ENCODE measurements around the gene PHOSPHO2. TPM values are rescaled to one million over a fixed set of nuclear protein-coding genes. Genes with fewer than 3 reads are reported as not detected.

Gene PHOSPHO2
- total RNA-seq, 1 donor from 2014 or later = 8.5 TPM

DNA sequence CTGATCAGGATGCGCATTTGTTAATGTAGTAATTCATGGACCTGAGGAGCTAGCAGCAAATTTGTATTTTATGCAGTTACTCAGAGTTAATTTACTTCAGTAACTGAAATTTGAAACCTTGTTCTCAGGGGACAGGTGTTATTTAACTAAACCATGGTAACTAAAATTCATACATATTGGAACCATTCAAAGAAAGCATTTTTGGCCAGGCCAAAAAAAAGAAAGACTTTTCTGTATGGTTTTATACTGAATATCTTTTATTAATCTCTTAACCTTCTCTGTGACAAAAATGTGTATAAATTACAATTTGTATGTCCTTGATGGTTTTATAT, 35.0 kb downstream of the PHOSPHO2 start:
- DNase-seq (ENCODE audit: extremely low spot score, unreplicated experiment) = no peak
- Mint-ChIP-seq H3K27ac (no peak overlapping the region), H3K4me1 (ENCODE audit: unreplicated experiment) (peaks cover 11% of the 10 kb centered on the region), H3K4me3 (no peak overlapping the region), H3K36me3 (no peaks in the 10 kb centered on the region), H3K9me3 (no peaks in the 10 kb centered on the region), H3K27me3 (peaks cover 7% of the 10 kb centered on the region)
- TF ChIP-seq, protein P1, sequence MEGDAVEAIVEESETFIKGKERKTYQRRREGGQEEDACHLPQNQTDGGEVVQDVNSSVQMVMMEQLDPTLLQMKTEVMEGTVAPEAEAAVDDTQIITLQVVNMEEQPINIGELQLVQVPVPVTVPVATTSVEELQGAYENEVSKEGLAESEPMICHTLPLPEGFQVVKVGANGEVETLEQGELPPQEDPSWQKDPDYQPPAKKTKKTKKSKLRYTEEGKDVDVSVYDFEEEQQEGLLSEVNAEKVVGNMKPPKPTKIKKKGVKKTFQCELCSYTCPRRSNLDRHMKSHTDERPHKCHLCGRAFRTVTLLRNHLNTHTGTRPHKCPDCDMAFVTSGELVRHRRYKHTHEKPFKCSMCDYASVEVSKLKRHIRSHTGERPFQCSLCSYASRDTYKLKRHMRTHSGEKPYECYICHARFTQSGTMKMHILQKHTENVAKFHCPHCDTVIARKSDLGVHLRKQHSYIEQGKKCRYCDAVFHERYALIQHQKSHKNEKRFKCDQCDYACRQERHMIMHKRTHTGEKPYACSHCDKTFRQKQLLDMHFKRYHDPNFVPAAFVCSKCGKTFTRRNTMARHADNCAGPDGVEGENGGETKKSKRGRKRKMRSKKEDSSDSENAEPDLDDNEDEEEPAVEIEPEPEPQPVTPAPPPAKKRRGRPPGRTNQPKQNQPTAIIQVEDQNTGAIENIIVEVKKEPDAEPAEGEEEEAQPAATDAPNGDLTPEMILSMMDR (conservative IDR thresholded peaks at IDR 0.05) = no peak

DNA sequence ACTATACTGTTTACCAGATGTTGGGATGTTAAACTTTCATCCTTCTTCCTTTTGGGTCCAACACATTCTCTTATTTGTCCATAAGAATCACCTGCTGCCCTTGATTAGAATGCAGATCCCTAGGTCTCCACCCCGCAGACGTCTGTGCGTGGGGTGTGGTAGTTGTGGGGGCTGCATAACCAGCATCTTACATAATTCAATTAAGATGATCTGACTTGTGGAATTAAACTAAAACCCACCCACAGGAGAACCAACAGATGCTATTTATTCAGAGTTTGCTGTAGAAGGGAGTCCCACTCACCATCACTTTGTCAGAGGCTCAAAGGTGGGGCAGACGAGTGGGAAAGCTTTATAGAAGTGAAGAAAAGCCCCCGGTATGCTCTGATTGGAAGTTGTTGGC, 37.8 kb downstream of the PHOSPHO2 start:
- peaks cover 31% of the 10 kb centered on the region for H3K4me1 Mint-ChIP-seq (ENCODE audit: unreplicated experiment)
- H3K4me3 Mint-ChIP-seq = peak overlapping the region; percentile 76
- H3K36me3 Mint-ChIP-seq = peaks cover 9% of the 10 kb centered on the region
- H3K27ac Mint-ChIP-seq = no peak overlapping the region
- peaks cover 7% of the 10 kb centered on the region for H3K27me3 Mint-ChIP-seq
- DNase-seq (ENCODE audit: extremely low spot score, unreplicated experiment) = no peak
- TF ChIP-seq, protein P1 (conservative IDR thresholded peaks at IDR 0.05) = no peak
- no peaks in the 10 kb centered on the region for H3K9me3 Mint-ChIP-seq

GRCh38 chr2:169732583-169733358, 38.5 kb downstream of the PHOSPHO2 start:
- no peak for DNase-seq (ENCODE audit: extremely low spot score, unreplicated experiment)
- Mint-ChIP-seq H3K27ac (peak overlapping the region; percentile 80), H3K4me3 (peak overlapping the region; percentile 97), H3K9me3 (no peaks in the 10 kb centered on the region), H3K4me1 (ENCODE audit: unreplicated experiment) (peaks cover 33% of the 10 kb centered on the region), H3K36me3 (peaks cover 9% of the 10 kb centered on the region), H3K27me3 (peaks cover 7% of the 10 kb centered on the region)
- TF ChIP-seq, protein P1 (conservative IDR thresholded peaks at IDR 0.05) = no peak

- DNase-seq (ENCODE audit: extremely low spot score, unreplicated experiment) = peak; percentile 78
- TF ChIP-seq, protein P1 (conservative IDR thresholded peaks at IDR 0.05) = no peak
- Mint-ChIP-seq H3K4me3 (peak overlapping the region; percentile 94), H3K4me1 (ENCODE audit: unreplicated experiment) (peaks cover 34% of the 10 kb centered on the region), H3K9me3 (no peaks in the 10 kb centered on the region), H3K36me3 (peaks cover 13% of the 10 kb centered on the region), H3K27ac (peak overlapping the region; percentile 73), H3K27me3 (peaks cover 7% of the 10 kb centered on the region)
These were observed 40.0 kb downstream of the PHOSPHO2 start for GRCh38 chr2:169734169-169734847.

GRCh38 chr2:169735623-169736022, 41.4 kb downstream of the PHOSPHO2 start:
- H3K27me3 Mint-ChIP-seq = peaks cover 7% of the 10 kb centered on the region
- H3K9me3 Mint-ChIP-seq = no peaks in the 10 kb centered on the region
- H3K36me3 Mint-ChIP-seq = peaks cover 20% of the 10 kb centered on the region
- no peak overlapping the region for H3K27ac Mint-ChIP-seq
- no peak for DNase-seq (ENCODE audit: extremely low spot score, unreplicated experiment)
- H3K4me3 Mint-ChIP-seq = peak overlapping the region; percentile 94
- H3K4me1 Mint-ChIP-seq (ENCODE audit: unreplicated experiment) = peaks cover 39% of the 10 kb centered on the region
- TF ChIP-seq, protein P1 (conservative IDR thresholded peaks at IDR 0.05) = no peak

Measured in type B pancreatic cell (in vitro differentiated cells).